ENCODE results near the gene GALNT9. TPM values are rescaled to one million over a fixed set of nuclear protein-coding genes. Genes with fewer than 3 reads are reported as not detected.

The GALNT9 gene
- total and polyA plus RNA-seq, 2 donors (not counting 1 experiment from before 2014, with no cell fraction given): 0.10 to 2.8 TPM

DNA sequence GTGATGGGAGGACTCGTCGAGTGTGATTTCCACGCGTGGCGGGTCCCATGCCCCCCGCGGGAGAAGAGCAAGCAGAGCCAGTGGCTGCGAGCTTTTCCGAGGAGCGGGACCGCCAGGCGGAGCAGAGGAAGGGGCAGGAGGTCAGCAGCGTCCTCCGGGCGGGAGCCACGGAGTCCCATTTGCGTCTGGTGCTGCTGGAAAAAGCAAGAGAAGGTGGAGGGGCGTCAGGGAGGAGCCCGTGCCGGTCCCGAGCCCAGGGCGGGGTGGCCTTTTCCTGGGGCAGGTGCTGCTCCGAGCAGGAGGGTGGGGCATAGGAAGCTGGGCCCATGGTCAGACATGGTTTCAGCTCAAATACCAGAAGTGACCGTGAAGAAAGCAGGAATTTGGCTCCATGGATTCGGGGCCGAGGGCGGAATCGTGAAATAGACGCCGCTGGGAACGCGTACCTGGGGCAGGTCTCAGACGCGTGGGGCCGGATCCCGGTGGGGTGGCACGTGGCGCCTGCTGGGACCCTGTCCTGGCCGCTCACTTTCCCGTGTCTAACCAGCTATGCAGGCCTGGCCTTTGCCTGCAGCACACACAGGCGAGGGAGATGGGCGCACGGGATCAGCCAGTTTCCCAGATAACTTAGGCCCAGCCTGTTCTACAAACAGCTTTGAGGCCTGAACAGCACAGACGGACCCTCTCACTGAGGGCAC is 60.0 kb downstream of the GALNT9 start:
- Histone ChIP-seq H3K27ac (ENCODE audit: insufficient read depth, low read length) (no peak overlapping the region), H2AFZ (ENCODE audit: low read length) (no peak overlapping the region), H3K27me3 (ENCODE audit: control insufficient read depth, insufficient read depth, low read length) (no peaks in the 10 kb centered on the region), H3K79me2 (ENCODE audit: control insufficient read depth, insufficient read depth, low read length) (no peaks in the 10 kb centered on the region), H3K4me1 (ENCODE audit: control insufficient read depth, extremely low read depth, insufficient read depth, low read length) (no peaks in the 10 kb centered on the region), H3K4me2 (ENCODE audit: extremely low read depth, insufficient read depth, low read length) (no peak overlapping the region), H3K4me3 (replicated peaks in 1 of 4; ENCODE audit: control extremely low read depth in 1 of 4, insufficient read depth in 1 of 4, low read depth in 3 of 4, low read length in 4 of 4) (no peak overlapping the region), H3K9ac (ENCODE audit: insufficient read depth, low read length) (no peak overlapping the region), H3K36me3 (ENCODE audit: control insufficient read depth, insufficient read depth, low read length) (no peaks in the 10 kb centered on the region), H3K9me3 (ENCODE audit: control insufficient read depth, insufficient read depth, low read depth, low read length) (peaks cover 3% of the 10 kb centered on the region), H4K20me1 (ENCODE audit: control insufficient read depth, extremely low read depth, insufficient read depth, low read length) (no peaks in the 10 kb centered on the region)
- TF ChIP-seq EZH2 (IDR thresholded peaks at IDR 0.05; ENCODE audit: low read length, missing control alignments): no peak
- TF ChIP-seq, protein P1, sequence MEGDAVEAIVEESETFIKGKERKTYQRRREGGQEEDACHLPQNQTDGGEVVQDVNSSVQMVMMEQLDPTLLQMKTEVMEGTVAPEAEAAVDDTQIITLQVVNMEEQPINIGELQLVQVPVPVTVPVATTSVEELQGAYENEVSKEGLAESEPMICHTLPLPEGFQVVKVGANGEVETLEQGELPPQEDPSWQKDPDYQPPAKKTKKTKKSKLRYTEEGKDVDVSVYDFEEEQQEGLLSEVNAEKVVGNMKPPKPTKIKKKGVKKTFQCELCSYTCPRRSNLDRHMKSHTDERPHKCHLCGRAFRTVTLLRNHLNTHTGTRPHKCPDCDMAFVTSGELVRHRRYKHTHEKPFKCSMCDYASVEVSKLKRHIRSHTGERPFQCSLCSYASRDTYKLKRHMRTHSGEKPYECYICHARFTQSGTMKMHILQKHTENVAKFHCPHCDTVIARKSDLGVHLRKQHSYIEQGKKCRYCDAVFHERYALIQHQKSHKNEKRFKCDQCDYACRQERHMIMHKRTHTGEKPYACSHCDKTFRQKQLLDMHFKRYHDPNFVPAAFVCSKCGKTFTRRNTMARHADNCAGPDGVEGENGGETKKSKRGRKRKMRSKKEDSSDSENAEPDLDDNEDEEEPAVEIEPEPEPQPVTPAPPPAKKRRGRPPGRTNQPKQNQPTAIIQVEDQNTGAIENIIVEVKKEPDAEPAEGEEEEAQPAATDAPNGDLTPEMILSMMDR (conservative IDR thresholded peaks at IDR 0.05 in 1 of 2, IDR thresholded peaks at IDR 0.05 in 1 of 2; ENCODE audit: low read depth in 1 of 2, low read length in 2 of 2): no peak
- DNase-seq (ENCODE audit: low read depth in 2 of 2): no peak

DNA sequence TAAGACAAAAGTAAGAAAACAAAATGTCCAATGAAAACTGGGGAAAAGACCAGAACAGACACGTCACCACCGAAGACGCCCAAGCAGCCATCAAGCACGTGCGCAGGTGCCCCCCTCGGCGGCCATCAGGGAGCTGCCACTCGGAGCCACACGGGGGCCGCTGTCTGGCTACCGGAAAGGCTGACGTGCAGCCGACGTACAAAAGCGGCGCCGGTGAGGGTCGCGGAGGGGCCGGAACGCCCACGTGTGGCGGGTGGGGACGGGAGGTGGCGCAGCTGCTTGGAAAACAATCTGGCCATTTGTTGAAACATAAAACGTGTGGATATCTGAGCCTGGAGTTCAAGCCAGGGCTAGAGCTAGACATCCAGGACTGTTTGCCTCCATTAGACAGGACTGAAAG is 60.7 kb downstream of the GALNT9 start:
- TF ChIP-seq, protein P1 (conservative IDR thresholded peaks at IDR 0.05 in 1 of 2, IDR thresholded peaks at IDR 0.05 in 1 of 2; ENCODE audit: low read depth in 1 of 2, low read length in 2 of 2): no peak
- TF ChIP-seq EZH2 (IDR thresholded peaks at IDR 0.05; ENCODE audit: low read length, missing control alignments): no peak
- Histone ChIP-seq H3K9me3 (ENCODE audit: control insufficient read depth, insufficient read depth, low read depth, low read length) (peaks cover 3% of the 10 kb centered on the region), H3K9ac (ENCODE audit: insufficient read depth, low read length) (no peak overlapping the region), H3K79me2 (ENCODE audit: control insufficient read depth, insufficient read depth, low read length) (no peaks in the 10 kb centered on the region), H3K4me2 (ENCODE audit: extremely low read depth, insufficient read depth, low read length) (no peak overlapping the region), H2AFZ (ENCODE audit: low read length) (no peak overlapping the region), H4K20me1 (ENCODE audit: control insufficient read depth, extremely low read depth, insufficient read depth, low read length) (no peaks in the 10 kb centered on the region), H3K36me3 (ENCODE audit: control insufficient read depth, insufficient read depth, low read length) (no peaks in the 10 kb centered on the region), H3K4me3 (replicated peaks in 1 of 4; ENCODE audit: control extremely low read depth in 1 of 4, insufficient read depth in 1 of 4, low read depth in 3 of 4, low read length in 4 of 4) (no peak overlapping the region), H3K4me1 (ENCODE audit: control insufficient read depth, extremely low read depth, insufficient read depth, low read length) (no peaks in the 10 kb centered on the region), H3K27ac (ENCODE audit: insufficient read depth, low read length) (no peak overlapping the region), H3K27me3 (ENCODE audit: control insufficient read depth, insufficient read depth, low read length) (no peaks in the 10 kb centered on the region)
- no peak for DNase-seq (ENCODE audit: low read depth in 2 of 2)

DNA sequence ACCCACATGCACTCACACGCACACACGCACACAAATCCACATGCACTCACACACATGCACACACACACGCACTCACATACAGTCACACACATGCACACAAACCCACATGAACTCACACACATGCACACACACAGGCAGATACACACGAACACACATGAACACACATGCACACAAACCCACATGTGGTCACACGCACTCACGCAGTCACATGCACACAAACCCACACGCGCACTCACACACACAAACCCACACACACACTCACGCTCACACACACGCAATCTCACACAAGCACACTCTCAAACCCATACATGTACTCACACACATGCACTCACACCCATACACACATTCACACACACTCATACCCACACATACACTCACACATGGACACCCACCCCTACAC is 61.5 kb downstream of the GALNT9 start:
- no peaks in the 10 kb centered on the region for H3K27me3 ChIP-seq (ENCODE audit: control insufficient read depth, insufficient read depth, low read length)
- H3K9me3 ChIP-seq (ENCODE audit: control insufficient read depth, insufficient read depth, low read depth, low read length): peaks cover 3% of the 10 kb centered on the region
- no peak overlapping the region for H3K4me2 ChIP-seq (ENCODE audit: extremely low read depth, insufficient read depth, low read length)
- no peaks in the 10 kb centered on the region for H4K20me1 ChIP-seq (ENCODE audit: control insufficient read depth, extremely low read depth, insufficient read depth, low read length)
- H2AFZ ChIP-seq (ENCODE audit: low read length): no peak overlapping the region
- no peak for DNase-seq (ENCODE audit: low read depth in 2 of 2)
- H3K27ac ChIP-seq (ENCODE audit: insufficient read depth, low read length): no peak overlapping the region
- H3K4me3 ChIP-seq (replicated peaks in 1 of 4; ENCODE audit: control extremely low read depth in 1 of 4, insufficient read depth in 1 of 4, low read depth in 3 of 4, low read length in 4 of 4): no peak overlapping the region
- TF ChIP-seq, protein P1 (conservative IDR thresholded peaks at IDR 0.05 in 1 of 2, IDR thresholded peaks at IDR 0.05 in 1 of 2; ENCODE audit: low read depth in 1 of 2, low read length in 2 of 2): no peak
- no peak for TF ChIP-seq EZH2 (IDR thresholded peaks at IDR 0.05; ENCODE audit: low read length, missing control alignments)
- no peaks in the 10 kb centered on the region for H3K36me3 ChIP-seq (ENCODE audit: control insufficient read depth, insufficient read depth, low read length)
- H3K4me1 ChIP-seq (ENCODE audit: control insufficient read depth, extremely low read depth, insufficient read depth, low read length): no peaks in the 10 kb centered on the region
- no peak overlapping the region for H3K9ac ChIP-seq (ENCODE audit: insufficient read depth, low read length)
- no peaks in the 10 kb centered on the region for H3K79me2 ChIP-seq (ENCODE audit: control insufficient read depth, insufficient read depth, low read length)
